BJ (cell line): Measurements from ENCODE around the gene SRPK1. TPM values are rescaled to one million over a fixed set of nuclear protein-coding genes. Genes with fewer than 3 reads are reported as not detected.

Source experiments
- CTCF ChIA-PET: fragments of 350-600 bp; formaldehyde crosslinking; extraction: SDS; loops from one replicate; lab custom pipeline; 2021; ENCODE audit warnings: antibody characterized with exemption, inconsistent platforms; lab: Yijun Ruan, JAX
- POLR2A ChIA-PET: fragments of 300-600 bp; sonication (Branson Sonifier 250); formaldehyde crosslinking; extraction: SDS; loops from one replicate; lab custom pipeline; 2021; ENCODE audit warnings: antibody characterized with exemption; lab: Charles Lee
- DNase-seq: peaks from one replicate; pipeline ENCODE4 v3.0.0-alpha.2; 2011; ENCODE audit warnings: low read depth
- H3K27me3 ChIP-seq: 2 replicates; pipeline ENCODE4 v1.6.0; 2011; ENCODE audit warnings: low read length; ENCODE audit not compliant: control insufficient read depth, insufficient read depth
- H3K36me3 ChIP-seq: 2 replicates; pipeline ENCODE4 v1.5.1; 2011; ENCODE audit warnings: low read length; ENCODE audit not compliant: control insufficient read depth, insufficient read depth
- H3K4me3 ChIP-seq: 2 replicates; pipeline ENCODE4 v1.5.1; 2011; ENCODE audit warnings: low read depth, mild to moderate bottlenecking, control low read depth, low read length
- polyA plus RNA-seq: library from polyadenylated mRNA; depleted of rRNA; stranded (reverse); fragments of >200 nt; gene quantifications from 2 replicates; pipeline ENCODE4 v1.2.3, GENCODE V29; 2011
- TF ChIP-seq, protein P1 (sequence below): IDR thresholded peaks from 2 replicates; pipeline ENCODE4 v1.5.1; 2011; ENCODE audit warnings: low read depth, mild to moderate bottlenecking, control low read depth, inconsistent platforms, low read length, moderate library complexity; ENCODE audit not compliant: insufficient read depth

SRPK1 gene
- polyA plus RNA-seq, 1 experiment = 12.6 TPM

DNA sequence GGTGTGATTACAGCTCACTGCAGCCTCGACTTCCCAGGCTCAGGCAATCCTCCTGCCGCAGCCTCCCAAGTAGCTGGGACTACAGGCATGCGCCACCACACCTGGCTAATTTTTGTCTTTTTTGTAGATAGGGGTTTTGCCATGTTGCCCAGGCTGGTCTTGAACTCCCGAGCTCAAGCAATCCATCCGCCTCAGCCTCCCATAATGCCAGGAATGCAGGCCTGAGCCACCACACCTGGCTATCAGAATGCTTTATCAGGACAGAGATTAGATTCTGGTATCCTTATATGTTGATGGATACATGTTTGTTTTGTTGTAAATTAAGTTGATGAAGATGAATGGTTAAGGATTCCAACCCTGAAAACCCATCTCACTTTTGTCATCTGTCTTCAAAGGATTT is 91.6 kb downstream of the SRPK1 start:
- H3K4me3 ChIP-seq = no peak overlapping the region
- POLR2A ChIA-PET = no interaction called here
- H3K36me3 ChIP-seq = no peaks in the 10 kb centered on the region
- TF ChIP-seq, protein P1, sequence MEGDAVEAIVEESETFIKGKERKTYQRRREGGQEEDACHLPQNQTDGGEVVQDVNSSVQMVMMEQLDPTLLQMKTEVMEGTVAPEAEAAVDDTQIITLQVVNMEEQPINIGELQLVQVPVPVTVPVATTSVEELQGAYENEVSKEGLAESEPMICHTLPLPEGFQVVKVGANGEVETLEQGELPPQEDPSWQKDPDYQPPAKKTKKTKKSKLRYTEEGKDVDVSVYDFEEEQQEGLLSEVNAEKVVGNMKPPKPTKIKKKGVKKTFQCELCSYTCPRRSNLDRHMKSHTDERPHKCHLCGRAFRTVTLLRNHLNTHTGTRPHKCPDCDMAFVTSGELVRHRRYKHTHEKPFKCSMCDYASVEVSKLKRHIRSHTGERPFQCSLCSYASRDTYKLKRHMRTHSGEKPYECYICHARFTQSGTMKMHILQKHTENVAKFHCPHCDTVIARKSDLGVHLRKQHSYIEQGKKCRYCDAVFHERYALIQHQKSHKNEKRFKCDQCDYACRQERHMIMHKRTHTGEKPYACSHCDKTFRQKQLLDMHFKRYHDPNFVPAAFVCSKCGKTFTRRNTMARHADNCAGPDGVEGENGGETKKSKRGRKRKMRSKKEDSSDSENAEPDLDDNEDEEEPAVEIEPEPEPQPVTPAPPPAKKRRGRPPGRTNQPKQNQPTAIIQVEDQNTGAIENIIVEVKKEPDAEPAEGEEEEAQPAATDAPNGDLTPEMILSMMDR = no peak
- no peak for DNase-seq
- CTCF ChIA-PET = no interaction called here
- no peaks in the 10 kb centered on the region for H3K27me3 ChIP-seq

DNA sequence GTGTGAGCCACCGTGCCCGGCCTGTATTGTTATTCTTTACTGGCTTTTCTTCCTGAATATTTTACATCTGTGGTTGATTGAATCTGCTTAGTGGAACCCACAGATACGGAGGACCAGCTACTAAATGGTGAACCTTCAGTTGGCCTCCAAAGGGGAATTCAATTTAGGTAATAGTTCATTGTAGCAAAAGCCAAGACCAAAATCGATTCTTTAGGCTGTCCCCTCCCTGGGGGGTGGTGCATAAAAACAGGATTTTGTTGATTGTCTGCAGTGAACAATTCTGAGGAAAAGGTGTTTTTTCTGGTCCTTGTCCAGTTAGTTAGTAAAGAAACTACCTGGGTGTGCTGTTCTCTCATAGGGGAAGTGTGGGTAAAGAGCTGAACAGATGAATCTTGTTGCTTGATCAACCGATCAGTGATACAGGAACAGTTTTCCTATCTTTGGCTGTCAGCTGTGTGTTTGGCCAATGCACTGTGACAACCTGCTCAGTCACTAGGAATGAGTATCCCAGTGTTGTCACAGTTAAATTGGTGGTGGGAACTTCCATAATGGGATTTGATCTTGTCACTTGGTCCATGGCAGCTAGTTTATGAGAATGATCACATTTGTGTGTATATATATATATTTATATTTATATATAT is 96.2 kb downstream of the SRPK1 start:
- Histone ChIP-seq H3K27me3 (no peaks in the 10 kb centered on the region), H3K4me3 (no peak overlapping the region), H3K36me3 (no peaks in the 10 kb centered on the region)
- CTCF ChIA-PET = no interaction called here
- POLR2A ChIA-PET = no interaction called here
- TF ChIP-seq, protein P1 = no peak
- no peak for DNase-seq

- POLR2A ChIA-PET = no interaction called here
- TF ChIP-seq, protein P1 = no peak
- CTCF ChIA-PET = interaction anchor here (0.6 kb wide), 1 partner anchor 18 kb away, joined by 5 read pairs; no protein-coding TSS in a partner anchor
Observed at GRCh38 chr6:35823601-35824000, 97.3 kb downstream of the SRPK1 start.

GRCh38 chr6:35817515-35817914 is 103.4 kb downstream of the SRPK1 start:
- H3K4me3 ChIP-seq = no peak overlapping the region
- POLR2A ChIA-PET = no interaction called here
- H3K36me3 ChIP-seq = no peaks in the 10 kb centered on the region
- TF ChIP-seq, protein P1 = no peak
- CTCF ChIA-PET = interaction anchor here (1.0 kb wide), 1 partner anchor 11 kb away, joined by 3 read pairs; no protein-coding TSS in a partner anchor
- no peaks in the 10 kb centered on the region for H3K27me3 ChIP-seq
- DNase-seq = no peak

More at GRCh38 chr6:35823601-35824000, 97.3 kb downstream of the SRPK1 start:
- Histone ChIP-seq H3K36me3 (no peaks in the 10 kb centered on the region), H3K27me3 (no peaks in the 10 kb centered on the region), H3K4me3 (no peak overlapping the region)
- no peak for DNase-seq

DNA sequence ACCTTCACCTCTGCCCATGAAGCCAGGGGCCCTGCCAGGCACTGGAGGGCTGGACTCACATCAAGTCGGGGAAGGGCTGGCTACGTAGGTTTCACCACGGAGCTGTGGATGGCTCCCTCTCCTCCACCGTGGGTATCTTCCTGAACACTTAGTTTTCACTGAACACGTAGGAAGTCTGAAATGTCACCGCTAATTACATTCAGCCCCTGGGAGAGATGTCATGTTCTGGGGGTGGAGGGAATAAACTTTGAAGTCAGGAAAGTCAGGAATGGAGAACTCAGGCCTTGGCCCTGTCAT is 109.3 kb downstream of the SRPK1 start:
- no peaks in the 10 kb centered on the region for H3K27me3 ChIP-seq
- ChIA-PET POLR2A (no interaction called here), CTCF (interaction anchor here (0.8 kb wide), 1 partner anchor 284 kb away, joined by 4 read pairs; no protein-coding TSS in a partner anchor)
- TF ChIP-seq, protein P1 = no peak
- no peak overlapping the region for H3K4me3 ChIP-seq
- no peak for DNase-seq
- no peaks in the 10 kb centered on the region for H3K36me3 ChIP-seq
